Trophoblast cell (in vitro differentiated cells and primary cell): ENCODE measurements around the gene PRKAG1.
A peak's percentile ranks its signal among the peaks of the same experiment; 100 is the strongest.

Experiments used
- DNase-seq, 2 donors: peaks; one replicate each; pipeline ENCODE4 v3.0.0-alpha.2; 2016
- H2AFZ ChIP-seq: 2 replicates; pipeline ENCODE4 v1.6.1; 2013; ENCODE audit warnings: low read length, moderate library complexity, mild to moderate bottlenecking; ENCODE audit not compliant: insufficient read depth, poor library complexity
- H2AK5ac ChIP-seq: 2 replicates; pipeline ENCODE4 v1.6.1; 2013; ENCODE audit warnings: mild to moderate bottlenecking, low read length
- H2BK120ac ChIP-seq: 2 replicates; pipeline ENCODE4 v1.6.1; 2013; ENCODE audit warnings: low read length, mild to moderate bottlenecking, moderate library complexity; ENCODE audit not compliant: insufficient read depth, poor library complexity
- H2BK12ac ChIP-seq: 2 replicates; pipeline ENCODE4 v1.6.1; 2013; ENCODE audit warnings: mild to moderate bottlenecking, low read length, moderate library complexity
- H2BK5ac ChIP-seq: 2 replicates; pipeline ENCODE4 v1.6.1; 2013; ENCODE audit warnings: low read length, low read depth, moderate library complexity, mild to moderate bottlenecking; ENCODE audit not compliant: poor library complexity
- H3K14ac ChIP-seq: 2 replicates; pipeline ENCODE4 v1.6.1; 2013; ENCODE audit warnings: mild to moderate bottlenecking, low read length
- H3K18ac ChIP-seq: 2 replicates; pipeline ENCODE4 v1.6.1; 2013; ENCODE audit warnings: mild to moderate bottlenecking, low read length
- H3K23ac ChIP-seq: 2 replicates; pipeline ENCODE4 v1.6.1; 2013; ENCODE audit warnings: low read length
- H3K27ac ChIP-seq: 2 replicates; pipeline ENCODE4 v1.5.1; 2013; ENCODE audit warnings: low read depth, mild to moderate bottlenecking, inconsistent platforms, low read length, moderate library complexity
- H3K27me3 ChIP-seq: 2 replicates; pipeline ENCODE4 v1.6.1; 2013; ENCODE audit warnings: inconsistent platforms, mild to moderate bottlenecking, low read length, moderate library complexity; ENCODE audit not compliant: insufficient read depth
- H3K36me3 ChIP-seq, 2 experiments: 1 replicate in 1 of 2; 2 replicates in 1 of 2; pipeline ENCODE4 v1.6.1; 2013; ENCODE audit warnings: low read length in 2 of 2, mild to moderate bottlenecking in 2 of 2, moderate library complexity in 1 of 2; ENCODE audit not compliant: insufficient read depth in 2 of 2, control insufficient read depth in 1 of 2
- H3K4ac ChIP-seq: 2 replicates; pipeline ENCODE4 v1.6.1; 2013; ENCODE audit warnings: low read depth, mild to moderate bottlenecking, low read length, moderate library complexity
- H3K4me1 ChIP-seq, 2 experiments: 1 replicate in 1 of 2; 2 replicates in 1 of 2; pipeline ENCODE4 v1.6.1; 2013; ENCODE audit warnings: low read length in 2 of 2, mild to moderate bottlenecking in 2 of 2, moderate library complexity in 1 of 2; ENCODE audit not compliant: insufficient read depth in 2 of 2, control insufficient read depth in 1 of 2
- H3K4me2 ChIP-seq: 2 replicates; pipeline ENCODE4 v1.6.1; 2013; ENCODE audit warnings: inconsistent platforms, mild to moderate bottlenecking, low read length, moderate library complexity
- H3K4me3 ChIP-seq: 2 replicates; pipeline ENCODE4 v1.5.1; 2013; ENCODE audit warnings: mild to moderate bottlenecking, low read depth, low read length, inconsistent platforms
- H3K79me1 ChIP-seq: one replicate; pipeline ENCODE4 v1.6.1; 2013; ENCODE audit warnings: low read length
- H3K79me2 ChIP-seq: 2 replicates; pipeline ENCODE4 v1.6.1; 2013; ENCODE audit warnings: low read length, mild to moderate bottlenecking; ENCODE audit not compliant: control insufficient read depth, insufficient read depth, poor library complexity
- H3K9ac ChIP-seq: 2 replicates; pipeline ENCODE4 v1.6.1; 2013; ENCODE audit warnings: mild to moderate bottlenecking, low read length
- H3K9me3 ChIP-seq: 2 replicates; pipeline ENCODE4 v1.6.1; 2013; ENCODE audit warnings: low read depth, mild to moderate bottlenecking, control low read depth, inconsistent platforms, low read length; ENCODE audit not compliant: insufficient read depth
- H4K12ac ChIP-seq: 2 replicates; pipeline ENCODE4 v1.6.1; 2013; ENCODE audit warnings: low read depth, mild to moderate bottlenecking, low read length, moderate library complexity
- H4K8ac ChIP-seq: 2 replicates; pipeline ENCODE4 v1.6.1; 2013; ENCODE audit warnings: low read depth, mild to moderate bottlenecking, low read length, moderate library complexity
- H4K91ac ChIP-seq: one replicate; pipeline ENCODE4 v1.6.1; 2013; ENCODE audit warnings: low read depth, mild to moderate bottlenecking, low read length, moderate library complexity
- WGBS: extraction: QIAGEN DNeasy Blood & Tissue Kit; methylation state at CpG from one replicate; pipeline ENCODE4 v1.1.7; 2013; ENCODE audit warnings: missing lambda C conversion rate; ENCODE audit not compliant: insufficient read length, insufficient coverage; ENCODE audit errors: extremely low coverage; 5-methylcytosine and 5-hydroxymethylcytosine counted together

The PRKAG1 gene

DNA sequence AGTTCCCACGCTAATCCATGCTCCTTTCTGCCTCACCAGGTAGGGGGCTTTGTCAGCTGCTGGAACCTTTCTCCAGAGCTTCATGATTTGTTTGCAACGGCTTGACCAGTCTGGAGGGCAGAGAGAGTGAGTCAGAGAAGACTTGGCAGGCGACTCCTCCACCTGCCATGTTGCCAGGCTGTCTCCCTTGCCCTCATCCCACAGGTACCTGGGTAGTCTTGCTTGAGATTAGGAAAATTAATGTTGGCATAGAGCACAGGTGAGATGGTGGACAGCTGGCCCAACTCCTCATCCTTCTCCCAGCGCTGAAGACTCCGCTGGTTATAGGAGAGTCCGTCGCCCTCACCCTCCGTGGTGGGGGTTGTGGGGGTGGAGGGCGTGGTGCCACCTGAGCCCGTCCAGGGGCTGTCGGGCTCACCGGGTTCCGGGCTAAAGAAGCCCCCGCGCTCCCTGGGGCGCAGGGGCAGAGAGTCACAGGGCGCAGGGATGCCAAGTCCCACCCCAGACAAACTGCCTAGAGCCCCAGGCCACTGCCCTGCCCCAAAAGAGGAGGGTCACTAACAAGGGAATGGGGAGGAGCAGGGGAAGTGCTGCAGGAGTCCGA lies 23.4 kb upstream of the PRKAG1 start:
- Histone ChIP-seq H3K79me2 (no peaks in the 10 kb centered on the region), H3K4me2 (no peak overlapping the region), H3K4ac (no peak overlapping the region), H3K18ac (no peak overlapping the region), H2BK12ac (no peak overlapping the region), H3K14ac (no peak overlapping the region), H3K27me3 (no peaks in the 10 kb centered on the region), H4K8ac (no peak overlapping the region), H2BK5ac (no peak overlapping the region), H4K12ac (no peak overlapping the region), H4K91ac (no peak overlapping the region), H3K23ac (no peak overlapping the region), H2AK5ac (no peak overlapping the region), H3K79me1 (no peaks in the 10 kb centered on the region), H3K4me1 (no peaks in the 10 kb centered on the region), H3K4me3 (no peak overlapping the region), H2BK120ac (no peak overlapping the region), H3K9ac (no peak overlapping the region), H3K27ac (no peak overlapping the region), H3K9me3 (no peaks in the 10 kb centered on the region), H2AFZ (no peak overlapping the region), H3K36me3 (peaks cover 97% of the 10 kb centered on the region in 2 experiments)
- DNase-seq: no peak
- no CpG with 5 or more reads among the region's 18 CpGs for WGBS

DNA sequence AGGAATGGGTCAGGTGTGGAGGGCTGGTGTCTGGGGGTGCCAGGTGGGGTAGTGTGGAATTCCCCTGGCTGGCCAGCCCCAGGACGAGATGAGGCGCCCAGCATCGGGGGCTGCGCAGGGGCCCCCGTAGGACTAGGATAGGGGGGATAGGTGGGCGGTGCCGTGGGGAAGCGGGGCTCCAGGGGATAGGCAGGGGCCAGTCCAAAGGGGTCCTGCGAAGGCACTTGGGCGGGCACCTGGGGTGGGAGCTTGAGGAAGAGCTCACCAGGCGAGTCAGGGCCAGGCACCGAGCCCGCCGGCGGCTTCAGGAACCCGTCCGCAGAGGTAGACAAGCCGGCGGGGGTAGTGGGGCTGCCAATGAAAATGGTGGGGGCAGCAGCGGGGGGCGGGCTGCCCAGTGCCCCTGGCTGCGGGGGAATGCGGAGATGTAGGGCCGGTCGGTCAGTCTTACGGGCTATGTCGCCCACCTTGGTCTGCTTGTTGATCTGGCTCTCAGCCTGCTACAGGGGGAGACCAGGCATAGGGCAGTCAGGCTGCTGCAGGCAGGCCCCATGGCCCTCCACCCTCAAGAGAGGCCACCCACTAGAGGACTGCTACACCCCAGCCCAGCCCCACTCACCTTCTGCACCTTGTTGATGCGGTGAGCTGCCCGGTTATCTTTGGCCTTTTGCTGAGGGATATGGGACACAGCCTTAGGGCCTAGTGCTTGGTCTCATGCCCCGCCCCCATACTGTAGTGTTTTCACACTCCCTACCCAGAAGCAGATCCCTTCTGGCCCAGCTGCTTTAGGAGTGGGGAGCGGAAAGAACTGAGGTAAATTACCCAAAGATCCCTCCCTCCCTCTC lies 22.7 kb upstream of the PRKAG1 start:
- Histone ChIP-seq H2BK120ac (no peak overlapping the region), H3K36me3 (peaks cover 92% of the 10 kb centered on the region in 2 experiments), H3K4me3 (no peak overlapping the region), H3K79me1 (no peaks in the 10 kb centered on the region), H3K4ac (no peak overlapping the region), H4K91ac (no peak overlapping the region), H4K8ac (no peak overlapping the region), H3K9me3 (no peaks in the 10 kb centered on the region), H3K27ac (no peak overlapping the region), H2BK5ac (no peak overlapping the region), H2AFZ (no peak overlapping the region), H2BK12ac (no peak overlapping the region), H3K18ac (no peak overlapping the region), H3K79me2 (no peaks in the 10 kb centered on the region), H3K4me1 (no peaks in the 10 kb centered on the region), H3K9ac (no peak overlapping the region), H4K12ac (no peak overlapping the region), H3K14ac (no peak overlapping the region), H3K23ac (no peak overlapping the region), H2AK5ac (no peak overlapping the region), H3K4me2 (no peak overlapping the region), H3K27me3 (no peaks in the 10 kb centered on the region)
- DNase-seq: peak; percentile 21 to 34
- no CpG with 5 or more reads among the region's 31 CpGs for WGBS

DNA sequence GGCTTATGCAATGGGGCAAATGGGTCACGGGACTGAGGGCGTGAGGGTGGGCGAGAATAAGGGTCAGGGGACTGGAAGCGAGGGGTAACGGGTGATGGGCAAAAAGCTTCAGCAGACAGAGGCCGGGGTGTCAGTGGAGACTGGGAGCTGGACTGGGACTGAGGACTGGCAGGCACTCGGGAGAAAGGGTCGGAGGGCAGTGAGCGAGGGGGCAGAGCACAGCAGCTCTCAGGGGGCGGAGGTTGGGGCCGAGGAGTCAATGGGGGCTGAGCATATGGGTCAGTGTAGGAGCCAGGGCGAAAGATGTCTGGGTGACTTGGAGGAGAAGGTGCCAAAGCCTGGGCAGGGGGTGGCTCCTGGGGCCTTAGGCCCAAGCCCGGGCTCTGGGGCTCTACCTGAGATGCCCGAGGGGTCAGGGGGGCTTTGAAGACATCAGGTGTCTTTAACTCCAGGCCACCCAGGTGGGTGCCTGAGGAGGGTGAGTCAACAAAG lies 21.8 kb upstream of the PRKAG1 start:
- no peak overlapping the region for H3K4ac ChIP-seq
- H3K18ac ChIP-seq: no peak overlapping the region
- H3K23ac ChIP-seq: no peak overlapping the region
- no peak overlapping the region for H3K4me3 ChIP-seq
- H3K79me1 ChIP-seq: no peaks in the 10 kb centered on the region
- no CpG with 5 or more reads among the region's 14 CpGs for WGBS
- no peaks in the 10 kb centered on the region for H3K27me3 ChIP-seq
- no peak overlapping the region for H3K14ac ChIP-seq
- no peak overlapping the region for H3K9ac ChIP-seq
- H4K8ac ChIP-seq: no peak overlapping the region
- H3K36me3 ChIP-seq: peaks cover 84% of the 10 kb centered on the region in 2 experiments
- H2BK12ac ChIP-seq: no peak overlapping the region
- H2BK120ac ChIP-seq: no peak overlapping the region
- H2AK5ac ChIP-seq: no peak overlapping the region
- no peaks in the 10 kb centered on the region for H3K79me2 ChIP-seq
- no peaks in the 10 kb centered on the region for H3K4me1 ChIP-seq
- no peak overlapping the region for H2BK5ac ChIP-seq
- H4K91ac ChIP-seq: no peak overlapping the region
- no peak overlapping the region for H4K12ac ChIP-seq
- no peak for DNase-seq
- H3K4me2 ChIP-seq: no peak overlapping the region
- H3K9me3 ChIP-seq: no peaks in the 10 kb centered on the region
- no peak overlapping the region for H2AFZ ChIP-seq
- no peak overlapping the region for H3K27ac ChIP-seq

DNA sequence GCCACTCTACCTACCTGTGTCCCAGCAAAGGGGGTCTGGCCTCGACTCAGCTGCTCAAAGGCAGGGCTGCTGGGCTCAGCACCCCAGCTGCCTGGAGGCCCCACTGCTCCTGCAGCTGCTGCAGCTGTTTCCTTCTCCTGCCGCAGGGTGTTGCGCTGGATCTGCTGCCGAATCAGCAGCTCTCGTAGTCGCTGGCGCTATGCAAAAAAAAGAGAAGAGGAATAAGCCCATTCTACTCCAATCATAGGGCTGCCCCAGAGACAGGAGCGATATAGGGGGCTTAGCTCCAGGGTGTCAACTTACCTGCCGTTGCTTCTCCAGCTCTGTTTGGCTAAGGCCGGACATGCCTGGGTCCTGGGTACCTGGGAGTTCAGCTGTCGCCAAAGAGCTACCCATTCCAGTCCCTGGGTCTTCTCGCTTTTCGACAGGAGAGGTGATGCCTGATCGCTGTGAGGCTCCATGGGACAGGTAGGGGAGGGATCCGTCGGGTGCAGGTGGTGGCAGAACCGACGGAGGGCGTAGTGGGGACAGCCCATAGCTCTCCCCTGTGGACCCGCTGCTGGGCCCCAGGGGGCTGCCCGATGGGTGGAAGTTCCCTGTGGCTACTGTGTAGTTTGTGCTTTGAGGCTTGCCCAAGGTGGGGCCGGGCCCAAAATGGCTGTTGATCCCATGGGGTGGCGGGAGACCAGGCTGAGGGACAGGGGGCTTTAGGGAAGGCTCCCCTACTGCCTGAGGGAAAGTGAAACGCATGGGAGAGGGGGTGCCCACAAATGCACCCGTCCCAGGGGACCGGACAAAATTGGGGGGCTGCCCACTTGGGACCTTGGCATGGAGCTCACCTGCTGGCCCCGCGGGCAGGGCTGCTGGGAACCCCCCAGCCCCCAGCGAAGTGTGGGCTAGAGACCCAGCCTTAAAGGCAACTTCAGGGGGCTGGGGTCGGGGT lies 21.1 kb upstream of the PRKAG1 start:
- H3K4me2 ChIP-seq: no peak overlapping the region
- no peaks in the 10 kb centered on the region for H3K9me3 ChIP-seq
- H3K18ac ChIP-seq: no peak overlapping the region
- no peak overlapping the region for H3K23ac ChIP-seq
- H3K4me1 ChIP-seq: no peaks in the 10 kb centered on the region
- no peak overlapping the region for H4K8ac ChIP-seq
- H2BK120ac ChIP-seq: no peak overlapping the region
- no peak overlapping the region for H4K12ac ChIP-seq
- no peak overlapping the region for H2AK5ac ChIP-seq
- no peaks in the 10 kb centered on the region for H3K27me3 ChIP-seq
- no CpG with 5 or more reads among the region's 30 CpGs for WGBS
- peaks cover 80 to 83% of the 10 kb centered on the region in 2 experiments for H3K36me3 ChIP-seq
- no peak overlapping the region for H2AFZ ChIP-seq
- H3K79me1 ChIP-seq: no peaks in the 10 kb centered on the region
- no peak overlapping the region for H3K27ac ChIP-seq
- no peaks in the 10 kb centered on the region for H3K79me2 ChIP-seq
- no peak overlapping the region for H4K91ac ChIP-seq
- DNase-seq: no peak
- H3K4me3 ChIP-seq: no peak overlapping the region
- H3K4ac ChIP-seq: no peak overlapping the region
- no peak overlapping the region for H2BK5ac ChIP-seq
- H3K14ac ChIP-seq: no peak overlapping the region
- no peak overlapping the region for H2BK12ac ChIP-seq
- no peak overlapping the region for H3K9ac ChIP-seq
